Neural cell (in vitro differentiated cells): Measurements from ENCODE around the gene ZXDC.

ENCODE experiments used
- EZH2 ChIP-seq: fragments of 200-600, 300-800 bp; shearing (Covaris generic), sonication (generic); IDR thresholded peaks from 2 replicates; pipeline ENCODE4 v1.6.1; 2014; ENCODE audit warnings: antibody characterized with exemption, low read length, borderline replicate concordance, mild to moderate bottlenecking; ENCODE audit not compliant: insufficient read depth, poor library complexity, severe bottlenecking
- POLR2AphosphoS5 ChIP-seq: IDR thresholded peaks from 2 replicates; pipeline ENCODE4 v1.6.1; 2012
- TF ChIP-seq, protein P1 (sequence below): fragments of 450-650 bp; IDR thresholded peaks from 2 replicates; pipeline ENCODE4 v1.5.1; 2014; ENCODE audit warnings: antibody characterized with exemption, mild to moderate bottlenecking, moderate library complexity; ENCODE audit not compliant: poor library complexity, severe bottlenecking

DNA sequence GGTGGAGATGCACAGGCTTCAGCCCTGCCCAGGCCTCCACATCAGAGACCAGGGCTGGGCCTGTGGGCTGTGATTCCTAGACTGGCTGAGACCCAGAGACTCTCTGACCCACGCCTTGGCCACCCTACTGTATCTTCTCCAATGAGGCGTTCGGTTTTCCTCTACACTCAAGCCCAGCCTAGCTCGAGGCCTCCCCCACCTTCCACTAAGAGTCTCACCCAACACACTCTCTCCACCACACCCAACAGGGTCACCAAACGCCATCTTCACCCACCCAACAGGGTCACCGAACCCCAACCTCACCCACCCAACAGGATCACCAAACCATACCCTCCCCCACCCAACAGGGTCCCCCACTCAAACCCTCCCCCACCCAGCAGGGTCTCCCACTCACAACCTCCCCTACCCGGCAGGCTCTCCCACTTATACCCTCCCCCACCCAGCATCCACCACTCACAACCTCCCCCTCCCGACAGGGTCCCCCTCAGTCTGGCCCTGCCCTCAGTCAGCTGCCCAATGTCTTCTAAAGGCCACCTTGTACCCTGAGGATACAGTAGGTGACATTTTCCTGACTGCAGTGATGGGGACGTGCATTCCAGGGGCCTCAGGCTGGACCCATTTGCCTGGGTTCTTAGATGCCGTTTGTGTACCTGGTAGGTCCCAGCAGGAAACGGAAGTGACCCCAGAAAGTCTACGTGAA lies 60.6 kb downstream of the ZXDC start:
- TF ChIP-seq POLR2AphosphoS5 (no peak), EZH2 (no peak)
- TF ChIP-seq, protein P1, sequence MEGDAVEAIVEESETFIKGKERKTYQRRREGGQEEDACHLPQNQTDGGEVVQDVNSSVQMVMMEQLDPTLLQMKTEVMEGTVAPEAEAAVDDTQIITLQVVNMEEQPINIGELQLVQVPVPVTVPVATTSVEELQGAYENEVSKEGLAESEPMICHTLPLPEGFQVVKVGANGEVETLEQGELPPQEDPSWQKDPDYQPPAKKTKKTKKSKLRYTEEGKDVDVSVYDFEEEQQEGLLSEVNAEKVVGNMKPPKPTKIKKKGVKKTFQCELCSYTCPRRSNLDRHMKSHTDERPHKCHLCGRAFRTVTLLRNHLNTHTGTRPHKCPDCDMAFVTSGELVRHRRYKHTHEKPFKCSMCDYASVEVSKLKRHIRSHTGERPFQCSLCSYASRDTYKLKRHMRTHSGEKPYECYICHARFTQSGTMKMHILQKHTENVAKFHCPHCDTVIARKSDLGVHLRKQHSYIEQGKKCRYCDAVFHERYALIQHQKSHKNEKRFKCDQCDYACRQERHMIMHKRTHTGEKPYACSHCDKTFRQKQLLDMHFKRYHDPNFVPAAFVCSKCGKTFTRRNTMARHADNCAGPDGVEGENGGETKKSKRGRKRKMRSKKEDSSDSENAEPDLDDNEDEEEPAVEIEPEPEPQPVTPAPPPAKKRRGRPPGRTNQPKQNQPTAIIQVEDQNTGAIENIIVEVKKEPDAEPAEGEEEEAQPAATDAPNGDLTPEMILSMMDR = no peak
